IMR-90 (cell line): ENCODE results near the gene GATA2. TPM values are rescaled to one million over a fixed set of nuclear protein-coding genes. Genes with fewer than 3 reads are reported as not detected.

Experiments
- ATAC-seq: fragments of 200-7000 bp; cut with Tn5 transposase; 2 replicates; pipeline ENCODE4 v1.9.1; 2020; ENCODE audit warnings: low read depth, mild to moderate bottlenecking, moderate library complexity
- BruUV-seq: library from RNA; stranded (reverse); fragments of 400-500 nt; replicated peaks from 2 replicates; lab custom pipeline; 2021; lab: Mats Ljungman, UMichigan
- CTCF ChIA-PET: fragments of 300-600 bp; formaldehyde crosslinking; extraction: SDS; loops from one replicate; lab custom pipeline; 2021; ENCODE audit warnings: antibody characterized with exemption; lab: Yijun Ruan, JAX
- POLR2A ChIA-PET: fragments of 300-600 bp; sonication (Branson Sonifier 250); formaldehyde crosslinking; loops from one replicate; lab custom pipeline; 2022; ENCODE audit warnings: antibody characterized with exemption; ENCODE audit not compliant: unreplicated experiment; lab: Charles Lee
- DNase-seq: peaks from one replicate; pipeline ENCODE4 v3.0.0; 2013
- H2AFZ ChIP-seq: replicated peaks from 2 replicates; pipeline ENCODE3; 2013; ENCODE audit warnings: low read length, mild to moderate bottlenecking; ENCODE audit not compliant: poor library complexity
- H2AK5ac ChIP-seq: 2 replicates; pipeline ENCODE4 v1.6.1; 2013; ENCODE audit warnings: low read depth, low read length, inconsistent platforms
- H2AK9ac ChIP-seq: replicated peaks from 2 replicates; pipeline ENCODE3; 2013; ENCODE audit warnings: mild to moderate bottlenecking, low read depth, low read length, moderate library complexity; ENCODE audit not compliant: poor library complexity
- H2BK120ac ChIP-seq: 2 replicates; pipeline ENCODE4 v1.6.1; 2013; ENCODE audit warnings: low read depth, low read length, inconsistent platforms
- H2BK15ac ChIP-seq: 3 replicates; pipeline ENCODE4 v1.6.1; 2013; ENCODE audit warnings: low read depth, low read length, inconsistent platforms
- H2BK20ac ChIP-seq: 2 replicates; pipeline ENCODE4 v1.6.1; 2013; ENCODE audit warnings: low read depth, mild to moderate bottlenecking, inconsistent platforms, low read length, moderate library complexity
- H2BK5ac ChIP-seq: 2 replicates; pipeline ENCODE4 v1.6.1; 2013; ENCODE audit warnings: mild to moderate bottlenecking, low read depth, low read length, inconsistent platforms; ENCODE audit not compliant: poor library complexity, severe bottlenecking
- H3K14ac ChIP-seq: replicated peaks from 2 replicates; pipeline ENCODE4 v1.6.1; 2013; ENCODE audit warnings: low read depth, low read length, inconsistent platforms
- H3K18ac ChIP-seq: 2 replicates; pipeline ENCODE4 v1.6.1; 2013; ENCODE audit warnings: low read depth, low read length, control low read depth
- H3K23ac ChIP-seq: 2 replicates; pipeline ENCODE4 v1.6.1; 2013; ENCODE audit warnings: low read depth, low read length, inconsistent platforms
- H3K27ac ChIP-seq: 2 replicates; pipeline ENCODE4 v1.5.1; 2013; ENCODE audit warnings: mild to moderate bottlenecking, control low read depth, low read length; ENCODE audit not compliant: insufficient read depth
- H3K27me3 ChIP-seq: 2 replicates; pipeline ENCODE4 v1.6.1; 2013; ENCODE audit warnings: low read length; ENCODE audit not compliant: control insufficient read depth, insufficient read depth
- H3K36me3 ChIP-seq: 2 replicates; pipeline ENCODE4 v1.6.1; 2013; ENCODE audit warnings: low read length, mixed read lengths; ENCODE audit not compliant: control insufficient read depth, insufficient read depth
- H3K4ac ChIP-seq: 2 replicates; pipeline ENCODE4 v1.6.1; 2013; ENCODE audit warnings: low read depth, low read length, inconsistent platforms
- H3K4me1 ChIP-seq: 2 replicates; pipeline ENCODE4 v1.6.1; 2013; ENCODE audit warnings: low read length, mixed read lengths; ENCODE audit not compliant: control insufficient read depth, insufficient read depth
- H3K4me2 ChIP-seq: 2 replicates; pipeline ENCODE4 v1.6.1; 2013; ENCODE audit warnings: low read depth, mild to moderate bottlenecking, control low read depth, low read length, moderate library complexity
- H3K4me3 ChIP-seq: 2 replicates; pipeline ENCODE4 v1.5.1; 2013; ENCODE audit warnings: low read depth, mild to moderate bottlenecking, control low read depth, low read length, moderate library complexity; ENCODE audit not compliant: insufficient read depth
- H3K56ac ChIP-seq: 2 replicates; pipeline ENCODE4 v1.6.1; 2013; ENCODE audit warnings: low read length, inconsistent platforms; ENCODE audit not compliant: insufficient read depth; ENCODE audit errors: extremely low read depth
- H3K79me1 ChIP-seq, 2 experiments: 2 replicates each; pipeline ENCODE4 v1.6.1; 2013; ENCODE audit warnings: low read length in 2 of 2, inconsistent platforms in 1 of 2, low read depth in 1 of 2
- H3K9ac ChIP-seq: 2 replicates; pipeline ENCODE4 v1.6.1; 2013; ENCODE audit warnings: low read depth, low read length, control low read depth
- H3K9me1 ChIP-seq: 2 replicates; pipeline ENCODE4 v1.6.1; 2013; ENCODE audit warnings: low read length, inconsistent platforms; ENCODE audit not compliant: insufficient read depth
- H3K9me3 ChIP-seq: 2 replicates; pipeline ENCODE4 v1.6.1; 2013; ENCODE audit warnings: low read length; ENCODE audit not compliant: control insufficient read depth, insufficient read depth
- H4K20me1 ChIP-seq: 2 replicates; pipeline ENCODE4 v1.6.1; 2013; ENCODE audit warnings: low read length, inconsistent platforms; ENCODE audit not compliant: insufficient read depth
- H4K5ac ChIP-seq: 2 replicates; pipeline ENCODE4 v1.6.1; 2013; ENCODE audit warnings: mild to moderate bottlenecking, low read depth, low read length, control low read depth
- H4K8ac ChIP-seq, 2 experiments: 2 replicates each; pipeline ENCODE4 v1.6.1; 2013; ENCODE audit warnings: low read depth in 2 of 2, low read length in 2 of 2, control low read depth in 1 of 2, inconsistent platforms in 1 of 2
- H4K91ac ChIP-seq: 2 replicates; pipeline ENCODE4 v1.6.1; 2013; ENCODE audit warnings: low read depth, low read length, inconsistent platforms; ENCODE audit not compliant: insufficient read depth
- FOS ChIP-seq: fragments of 150-350 bp; IDR thresholded peaks from 2 replicates; pipeline ENCODE4 v1.6.1; 2016; ENCODE audit warnings: low read depth, low read length
- MAZ ChIP-seq: IDR thresholded peaks from 2 replicates; pipeline ENCODE4 v1.6.1; 2012; ENCODE audit warnings: low read depth, mild to moderate bottlenecking, low read length, improper control_type of control experiment, moderate library complexity, borderline replicate concordance
- NFE2L2 ChIP-seq: fragments of 150-350 bp; IDR thresholded peaks from 2 replicates; pipeline ENCODE4 v1.6.1; 2016; ENCODE audit warnings: low read depth, mild to moderate bottlenecking, low read length
- POLR2A ChIP-seq: IDR thresholded peaks from 2 replicates; pipeline ENCODE4 v1.6.1; 2012; ENCODE audit warnings: mild to moderate bottlenecking, low read depth, low read length
- RCOR1 ChIP-seq: IDR thresholded peaks from 2 replicates; pipeline ENCODE4 v1.6.1; 2012; ENCODE audit warnings: mild to moderate bottlenecking, low read length, improper control_type of control experiment; ENCODE audit not compliant: insufficient replicate concordance
- WGBS, 2 experiments: methylation state at CpG; one replicate each; pipeline versions ENCODE4 v1.1.5 to v1.1.7; 2013; ENCODE audit warnings: missing lambda C conversion rate in 2 of 2; ENCODE audit not compliant: insufficient read length in 1 of 2; ENCODE audit errors: extremely low coverage in 2 of 2; 5-methylcytosine and 5-hydroxymethylcytosine counted together
- dilution Hi-C: fragments of 300-500 bp; cut with HindIII; formaldehyde crosslinking; loops from one replicate; pipeline ENCODE4 v1.14.3; 2018; ENCODE audit warnings: low sequenced_read_pairs; ENCODE audit not compliant: unreplicated experiment
- in situ Hi-C: fragments of 300-500 bp; cut with MboI; formaldehyde crosslinking; loops from 3 replicates; pipeline ENCODE4 v1.14.3; 2019; ENCODE audit warnings: low sequenced_read_pairs, inconsistent platforms, mixed read lengths
- intact Hi-C: fragments of 100-400 bp; cut with micrococcal nuclease; formaldehyde crosslinking; loops from 2 replicates; pipeline ENCODE4 v1.10.0; 2022
- polyA plus RNA-seq, 3 experiments: library from polyadenylated mRNA; depleted of rRNA; stranded (reverse); fragments of >200 nt; gene quantifications; 2 replicates each; pipeline ENCODE4 v1.2.3, GENCODE V29; 2012; ENCODE audit warnings: low replicate concordance in 1 of 3
- total RNA-seq: library from RNA; depleted of rRNA; stranded (reverse); fragments of >200 nt; gene quantifications from 2 replicates; pipeline ENCODE4 v1.2.3, GENCODE V29; 2012
- TF ChIP-seq, protein P1 (sequence below): fragments of 150-350 bp; IDR thresholded peaks from 2 replicates; pipeline ENCODE4 v1.6.1; 2016; ENCODE audit warnings: low read depth, mild to moderate bottlenecking, low read length, moderate library complexity, borderline replicate concordance
- TF ChIP-seq, protein P2 (sequence below): conservative IDR thresholded peaks from 2 replicates; pipeline ENCODE4 v1.5.1; 2012; ENCODE audit warnings: mild to moderate bottlenecking, low read depth, low read length, improper control_type of control experiment

The GATA2 gene
- total and polyA plus RNA-seq, 2 of the 4 experiments (the other 2 are of a cell fraction), result 2.2 to 13.5 TPM

DNA sequence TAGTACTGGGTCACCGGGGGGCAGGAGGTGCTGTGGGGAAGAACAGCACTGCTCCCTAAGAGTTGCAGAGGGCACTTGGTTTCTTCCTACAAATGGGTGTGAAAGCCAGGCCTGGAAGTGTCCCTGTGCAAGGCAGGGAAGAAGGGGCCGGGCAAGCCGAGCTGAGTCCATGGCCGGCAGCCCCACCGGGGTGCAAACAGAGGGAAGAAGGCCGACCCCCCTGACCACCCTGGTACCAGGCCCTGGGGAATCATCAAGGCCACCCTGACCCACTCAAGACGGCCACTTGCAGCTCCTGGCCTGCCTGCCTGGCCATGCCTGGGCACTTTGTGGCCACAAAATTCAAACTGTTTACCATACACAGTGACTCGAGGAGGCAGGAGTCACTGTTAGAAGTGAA is 17.6 kb downstream of the GATA2 start (continued):
- no peak for TF ChIP-seq MAZ
- no peak for TF ChIP-seq FOS

DNA sequence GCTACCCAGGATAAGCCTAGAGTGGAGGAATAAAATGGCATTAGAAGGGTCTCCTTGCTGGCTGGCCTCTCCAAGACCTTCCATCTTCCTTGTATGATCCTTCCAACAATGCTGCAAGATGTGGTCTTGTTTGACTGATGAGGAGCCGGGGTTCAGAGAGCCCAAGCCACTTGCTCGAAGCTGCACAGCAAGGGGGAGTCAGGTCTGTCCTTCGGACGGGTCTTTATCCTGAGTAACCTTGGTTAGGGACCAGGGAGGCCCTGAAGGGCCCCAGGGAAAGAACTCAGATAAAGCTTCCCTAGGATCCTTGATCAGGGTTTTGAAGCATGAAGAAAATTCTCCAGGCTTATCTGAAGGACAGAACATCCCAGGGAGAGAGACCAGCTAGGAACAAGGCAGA is 19.3 kb downstream of the GATA2 start:
- H3K9me1 ChIP-seq, result peaks cover 4% of the 10 kb centered on the region; the same call in 1 of the 2 replicates
- H3K14ac ChIP-seq, result no peak overlapping the region
- DNase-seq (no peak), ATAC-seq (no peak)
- peaks cover 66% of the 10 kb centered on the region for H3K27me3 ChIP-seq
- no peak overlapping the region for H3K18ac ChIP-seq
- CTCF ChIA-PET, result no interaction called here
- H2BK20ac ChIP-seq, result no peak overlapping the region
- H2AK5ac ChIP-seq, result no peak overlapping the region
- H3K9me3 ChIP-seq, result peaks cover 8% of the 10 kb centered on the region
- H2BK15ac ChIP-seq, result no peak overlapping the region
- no peak overlapping the region for H4K5ac ChIP-seq
- H3K56ac ChIP-seq, result no peak overlapping the region
- no peak overlapping the region for H4K8ac ChIP-seq
- H3K23ac ChIP-seq, result no peak overlapping the region
- H3K36me3 ChIP-seq, result no peaks in the 10 kb centered on the region
- H3K9ac ChIP-seq, result no peak overlapping the region
- no peak overlapping the region for H2BK5ac ChIP-seq
- H3K4ac ChIP-seq, result no peak overlapping the region
- no peak overlapping the region for H2AK9ac ChIP-seq
- H2BK120ac ChIP-seq, result no peak overlapping the region
- in situ Hi-C loops (no loop called here), dilution Hi-C loops (no loop called here), intact Hi-C loops (no loop called here)
- POLR2A ChIA-PET, result interaction anchor here (0.7 kb wide), 1 partner anchor 9 kb away, joined by 3 read pairs; no protein-coding TSS in a partner anchor
- H3K4me1 ChIP-seq, result no peaks in the 10 kb centered on the region
- H3K79me1 ChIP-seq, result no peaks in the 10 kb centered on the region
- no peaks in the 10 kb centered on the region for H4K20me1 ChIP-seq
- no peak overlapping the region for H3K4me3 ChIP-seq
- WGBS, 2 experiments, result no CpG with 5 or more reads among the region's 4 CpGs
- TF ChIP-seq RCOR1 (no peak), POLR2A (no peak), NFE2L2 (no peak), FOS (no peak), MAZ (no peak)
- TF ChIP-seq, protein P1, sequence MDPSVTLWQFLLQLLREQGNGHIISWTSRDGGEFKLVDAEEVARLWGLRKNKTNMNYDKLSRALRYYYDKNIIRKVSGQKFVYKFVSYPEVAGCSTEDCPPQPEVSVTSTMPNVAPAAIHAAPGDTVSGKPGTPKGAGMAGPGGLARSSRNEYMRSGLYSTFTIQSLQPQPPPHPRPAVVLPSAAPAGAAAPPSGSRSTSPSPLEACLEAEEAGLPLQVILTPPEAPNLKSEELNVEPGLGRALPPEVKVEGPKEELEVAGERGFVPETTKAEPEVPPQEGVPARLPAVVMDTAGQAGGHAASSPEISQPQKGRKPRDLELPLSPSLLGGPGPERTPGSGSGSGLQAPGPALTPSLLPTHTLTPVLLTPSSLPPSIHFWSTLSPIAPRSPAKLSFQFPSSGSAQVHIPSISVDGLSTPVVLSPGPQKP, result no peak
- TF ChIP-seq, protein P2, sequence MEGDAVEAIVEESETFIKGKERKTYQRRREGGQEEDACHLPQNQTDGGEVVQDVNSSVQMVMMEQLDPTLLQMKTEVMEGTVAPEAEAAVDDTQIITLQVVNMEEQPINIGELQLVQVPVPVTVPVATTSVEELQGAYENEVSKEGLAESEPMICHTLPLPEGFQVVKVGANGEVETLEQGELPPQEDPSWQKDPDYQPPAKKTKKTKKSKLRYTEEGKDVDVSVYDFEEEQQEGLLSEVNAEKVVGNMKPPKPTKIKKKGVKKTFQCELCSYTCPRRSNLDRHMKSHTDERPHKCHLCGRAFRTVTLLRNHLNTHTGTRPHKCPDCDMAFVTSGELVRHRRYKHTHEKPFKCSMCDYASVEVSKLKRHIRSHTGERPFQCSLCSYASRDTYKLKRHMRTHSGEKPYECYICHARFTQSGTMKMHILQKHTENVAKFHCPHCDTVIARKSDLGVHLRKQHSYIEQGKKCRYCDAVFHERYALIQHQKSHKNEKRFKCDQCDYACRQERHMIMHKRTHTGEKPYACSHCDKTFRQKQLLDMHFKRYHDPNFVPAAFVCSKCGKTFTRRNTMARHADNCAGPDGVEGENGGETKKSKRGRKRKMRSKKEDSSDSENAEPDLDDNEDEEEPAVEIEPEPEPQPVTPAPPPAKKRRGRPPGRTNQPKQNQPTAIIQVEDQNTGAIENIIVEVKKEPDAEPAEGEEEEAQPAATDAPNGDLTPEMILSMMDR, result no peak
- H3K27ac ChIP-seq, result no peak overlapping the region
- no TSS peak for BruUV-seq
- no peak overlapping the region for H4K91ac ChIP-seq
- no peak overlapping the region for H3K4me2 ChIP-seq
- no peak overlapping the region for H2AFZ ChIP-seq
